Measurements from ENCODE around the gene CD276. TPM values are rescaled to one million over a fixed set of nuclear protein-coding genes. Genes with fewer than 3 reads are reported as not detected.

CD276 gene
- total RNA-seq, 5 donors from 2014 or later (not counting 1 experiment from before 2014, with no cell fraction given): 0.66 to 0.76 (median 0.76) TPM; not detected in 2

DNA sequence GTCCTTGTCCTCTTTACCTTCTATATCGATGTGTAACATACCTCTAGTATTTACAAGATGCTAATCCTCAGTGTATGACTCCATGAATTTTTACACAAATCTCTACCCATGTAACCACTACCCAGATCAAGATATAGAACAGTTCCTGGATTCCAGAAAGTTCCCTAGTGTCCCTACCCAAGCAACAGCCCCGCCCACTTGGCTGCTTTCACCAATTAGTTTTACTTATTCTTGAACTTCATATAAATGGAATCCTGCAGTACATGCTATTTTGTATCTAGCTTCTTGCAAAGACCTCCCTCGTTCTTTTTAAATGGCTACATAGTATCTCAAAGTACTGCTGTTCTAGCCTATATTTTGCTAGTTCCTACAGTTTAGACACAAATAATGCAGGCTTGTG is 33.0 kb downstream of the CD276 start:
- WGBS (ENCODE audit: insufficient coverage): 80% methylated on average over 1 of the region's 3 CpGs
- POLR2A ChIA-PET: no interaction called here
- no peak overlapping the region for H3K27ac Mint-ChIP-seq
- H3K36me3 Mint-ChIP-seq: no peaks in the 10 kb centered on the region
- peaks cover 25 to 27% of the 10 kb centered on the region in 2 donors for H3K27me3 Mint-ChIP-seq
- no peaks in the 10 kb centered on the region for H3K4me1 Mint-ChIP-seq
- peaks cover 2 to 32% of the 10 kb centered on the region in 2 experiments for H3K27me3 ChIP-seq (replicated peaks in 1 of 2; ENCODE audit: control insufficient read depth in 2 of 2, extremely low read depth in 1 of 2, insufficient read depth in 2 of 2, low read length in 1 of 2)
- ATAC-seq (replicated peaks in 1 of 4) (no peak), DNase-seq (no peak)
- CTCF ChIA-PET: no interaction called here
- H3K27ac ChIP-seq (ENCODE audit: low read length): no peak overlapping the region
- no peak overlapping the region for H3K4me3 ChIP-seq (ENCODE audit: control insufficient read depth in 1 of 2, extremely low read depth in 1 of 2, low read length in 1 of 2)
- no peaks in the 10 kb centered on the region for H3K9me3 Mint-ChIP-seq
- no peaks in the 10 kb centered on the region for H3K36me3 ChIP-seq (ENCODE audit: control insufficient read depth in 2 of 2, extremely low read depth in 1 of 2, insufficient read depth in 1 of 2, low read length in 1 of 2)
- no peak overlapping the region for H3K4me3 Mint-ChIP-seq
- no peaks in the 10 kb centered on the region for H3K9me3 ChIP-seq
- H3K4me1 ChIP-seq (ENCODE audit: control insufficient read depth in 1 of 2, extremely low read depth in 1 of 2, insufficient read depth in 2 of 2, low read length in 2 of 2): no peaks in the 10 kb centered on the region

DNA sequence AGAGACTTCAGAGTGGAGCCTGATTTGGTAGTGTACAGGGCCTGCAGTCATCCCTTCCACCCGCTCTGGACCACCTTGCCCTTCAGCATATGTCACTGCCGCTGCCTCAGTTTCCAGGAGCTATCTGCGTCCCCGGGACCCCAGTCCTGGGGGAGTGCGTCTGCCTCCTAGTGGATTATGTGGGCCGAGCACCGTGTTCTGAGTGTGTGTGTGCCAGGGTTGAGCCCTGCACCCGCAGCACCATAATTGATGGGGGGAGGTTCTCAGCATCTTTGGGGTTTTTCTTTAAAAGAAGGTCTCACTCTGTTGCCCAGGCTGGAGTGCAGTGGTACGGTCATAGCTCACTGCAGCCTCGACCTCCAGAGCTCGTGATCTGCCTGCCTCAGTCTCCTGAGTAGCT is 33.6 kb downstream of the CD276 start:
- no peak for ATAC-seq (replicated peaks in 1 of 4)
- ChIA-PET POLR2A (no interaction called here), CTCF (no interaction called here)
- Histone ChIP-seq H3K27me3 (replicated peaks in 1 of 2; ENCODE audit: control insufficient read depth in 2 of 2, extremely low read depth in 1 of 2, insufficient read depth in 2 of 2, low read length in 1 of 2) (peaks cover 2 to 33% of the 10 kb centered on the region in 2 experiments), H3K4me1 (ENCODE audit: control insufficient read depth in 1 of 2, extremely low read depth in 1 of 2, insufficient read depth in 2 of 2, low read length in 2 of 2) (no peaks in the 10 kb centered on the region), H3K27ac (ENCODE audit: low read length) (no peak overlapping the region), H3K9me3 (no peaks in the 10 kb centered on the region), H3K36me3 (ENCODE audit: control insufficient read depth in 2 of 2, extremely low read depth in 1 of 2, insufficient read depth in 1 of 2, low read length in 1 of 2) (no peaks in the 10 kb centered on the region), H3K4me3 (ENCODE audit: control insufficient read depth in 1 of 2, extremely low read depth in 1 of 2, low read length in 1 of 2) (no peak overlapping the region)
- H3K9me3 Mint-ChIP-seq: no peaks in the 10 kb centered on the region
- 45% methylated on average over 5 of the region's 11 CpGs for WGBS (ENCODE audit: insufficient coverage)
- peaks cover 26% of the 10 kb centered on the region in 2 donors for H3K27me3 Mint-ChIP-seq
- no peaks in the 10 kb centered on the region for H3K36me3 Mint-ChIP-seq
- H3K4me1 Mint-ChIP-seq: no peaks in the 10 kb centered on the region
- no peak overlapping the region for H3K27ac Mint-ChIP-seq
- DNase-seq: no peak
- no peak overlapping the region for H3K4me3 Mint-ChIP-seq

DNA sequence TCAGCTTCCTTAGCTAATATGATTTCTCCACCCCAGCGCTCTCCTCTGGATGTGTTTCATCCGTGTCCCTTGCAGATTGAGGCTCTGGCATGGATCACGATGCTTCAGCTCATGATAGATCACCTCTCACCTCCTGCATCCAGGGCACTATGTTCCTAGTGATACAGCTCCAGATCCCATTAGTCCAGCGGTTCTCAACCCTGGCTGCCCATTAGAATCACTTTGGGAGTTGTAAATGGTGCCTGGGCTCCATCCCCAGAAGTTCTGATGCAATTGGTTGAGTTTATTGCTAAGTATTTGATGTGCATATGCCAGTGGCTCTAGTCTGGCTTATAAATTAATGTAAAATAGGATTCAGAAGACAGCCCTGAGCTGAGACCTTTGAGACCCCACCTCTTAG is 34.5 kb downstream of the CD276 start:
- CTCF ChIA-PET: no interaction called here
- no peak overlapping the region for H3K27ac ChIP-seq (ENCODE audit: low read length)

DNA sequence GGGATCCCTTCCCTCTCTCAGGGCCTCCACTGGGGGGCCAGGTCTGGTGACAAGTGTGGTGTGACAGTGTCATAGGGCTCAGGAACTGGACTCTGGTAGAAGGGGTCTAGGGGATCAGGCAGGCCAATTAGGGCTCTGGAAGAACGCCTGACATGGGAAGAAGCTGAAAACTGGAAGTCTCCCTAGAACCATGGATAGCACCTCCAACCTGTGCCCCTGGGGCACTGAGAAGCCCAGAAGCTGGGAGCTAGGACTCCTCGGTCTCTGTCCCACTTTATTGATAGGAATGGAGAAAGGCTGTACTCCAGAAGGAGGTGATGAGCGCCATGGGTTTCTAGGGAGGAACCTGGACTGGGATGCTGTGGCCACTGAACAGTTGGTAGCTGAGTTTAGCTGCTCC is 38.2 kb downstream of the CD276 start:
- ChIA-PET POLR2A (no interaction called here), CTCF (no interaction called here)
- H3K9me3 Mint-ChIP-seq: no peaks in the 10 kb centered on the region
- H3K36me3 Mint-ChIP-seq: no peaks in the 10 kb centered on the region
- no peaks in the 10 kb centered on the region for H3K4me1 Mint-ChIP-seq
- H3K27ac Mint-ChIP-seq: no peak overlapping the region
- DNase-seq (no peak), ATAC-seq (replicated peaks in 1 of 4) (no peak)
- no peak overlapping the region for H3K4me3 ChIP-seq (ENCODE audit: control insufficient read depth in 1 of 2, extremely low read depth in 1 of 2, low read length in 1 of 2)
- H3K4me3 Mint-ChIP-seq: no peak overlapping the region
- no peaks in the 10 kb centered on the region for H3K9me3 ChIP-seq
- 92% methylated on average over 2 of the region's 3 CpGs for WGBS (ENCODE audit: insufficient coverage)
- H3K36me3 ChIP-seq (ENCODE audit: control insufficient read depth in 2 of 2, extremely low read depth in 1 of 2, insufficient read depth in 1 of 2, low read length in 1 of 2): no peaks in the 10 kb centered on the region
- H3K27me3 Mint-ChIP-seq: peaks cover 38 to 39% of the 10 kb centered on the region in 2 donors
- no peak overlapping the region for H3K27ac ChIP-seq (ENCODE audit: low read length)
- H3K4me1 ChIP-seq (ENCODE audit: control insufficient read depth in 1 of 2, extremely low read depth in 1 of 2, insufficient read depth in 2 of 2, low read length in 2 of 2): no peaks in the 10 kb centered on the region
- H3K27me3 ChIP-seq (replicated peaks in 1 of 2; ENCODE audit: control insufficient read depth in 2 of 2, extremely low read depth in 1 of 2, insufficient read depth in 2 of 2, low read length in 1 of 2): peaks cover 2 to 50% of the 10 kb centered on the region in 2 experiments

More for the DNA sequence above, 34.5 kb downstream of the CD276 start:
- DNase-seq: no peak
- Histone ChIP-seq H3K9me3 (no peaks in the 10 kb centered on the region), H3K36me3 (ENCODE audit: control insufficient read depth in 2 of 2, extremely low read depth in 1 of 2, insufficient read depth in 1 of 2, low read length in 1 of 2) (no peaks in the 10 kb centered on the region), H3K27me3 (replicated peaks in 1 of 2; ENCODE audit: control insufficient read depth in 2 of 2, extremely low read depth in 1 of 2, insufficient read depth in 2 of 2, low read length in 1 of 2) (peaks cover 2 to 40% of the 10 kb centered on the region in 2 experiments), H3K4me3 (ENCODE audit: control insufficient read depth in 1 of 2, extremely low read depth in 1 of 2, low read length in 1 of 2) (no peak overlapping the region), H3K4me1 (ENCODE audit: control insufficient read depth in 1 of 2, extremely low read depth in 1 of 2, insufficient read depth in 2 of 2, low read length in 2 of 2) (no peaks in the 10 kb centered on the region)
- Mint-ChIP-seq H3K9me3 (no peaks in the 10 kb centered on the region), H3K27ac (no peak overlapping the region), H3K36me3 (no peaks in the 10 kb centered on the region), H3K4me1 (no peaks in the 10 kb centered on the region), H3K27me3 (peaks cover 25 to 29% of the 10 kb centered on the region in 2 donors), H3K4me3 (no peak overlapping the region)
- WGBS (ENCODE audit: insufficient coverage): 77% methylated on average over 3 of the region's 4 CpGs
- POLR2A ChIA-PET: no interaction called here
- ATAC-seq (replicated peaks in 1 of 4): no peak

DNA sequence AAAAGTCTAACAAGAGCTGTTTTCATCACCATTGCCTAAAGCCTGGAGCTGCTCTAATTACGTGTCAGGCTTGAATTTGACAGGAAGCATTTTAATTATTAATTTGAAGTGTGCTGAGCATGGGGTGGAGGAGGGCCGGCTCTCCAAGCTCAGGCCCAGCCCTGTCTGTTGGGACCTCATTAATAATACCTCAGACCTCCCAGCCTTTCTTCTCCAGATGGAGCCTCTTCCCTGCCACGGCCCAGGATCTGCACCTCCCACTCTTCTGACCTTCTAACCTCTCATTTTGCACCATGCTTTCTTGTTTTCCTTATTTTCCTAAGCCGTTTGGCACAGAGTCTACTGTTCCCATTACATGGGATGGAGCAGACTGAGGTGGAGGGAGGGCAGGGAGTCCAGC is 39.0 kb downstream of the CD276 start:
- H3K27ac ChIP-seq (ENCODE audit: low read length): no peak overlapping the region
- no peaks in the 10 kb centered on the region for H3K36me3 ChIP-seq (ENCODE audit: control insufficient read depth in 2 of 2, extremely low read depth in 1 of 2, insufficient read depth in 1 of 2, low read length in 1 of 2)
- DNase-seq (no peak), ATAC-seq (replicated peaks in 1 of 4) (no peak)
- Mint-ChIP-seq H3K4me1 (no peaks in the 10 kb centered on the region), H3K4me3 (no peak overlapping the region), H3K27ac (no peak overlapping the region), H3K9me3 (no peaks in the 10 kb centered on the region), H3K27me3 (peaks cover 38 to 39% of the 10 kb centered on the region in 2 donors), H3K36me3 (no peaks in the 10 kb centered on the region)
- no peaks in the 10 kb centered on the region for H3K9me3 ChIP-seq
- no peak overlapping the region for H3K4me3 ChIP-seq (ENCODE audit: control insufficient read depth in 1 of 2, extremely low read depth in 1 of 2, low read length in 1 of 2)
- no peaks in the 10 kb centered on the region for H3K4me1 ChIP-seq (ENCODE audit: control insufficient read depth in 1 of 2, extremely low read depth in 1 of 2, insufficient read depth in 2 of 2, low read length in 2 of 2)
- H3K27me3 ChIP-seq (replicated peaks in 1 of 2; ENCODE audit: control insufficient read depth in 2 of 2, extremely low read depth in 1 of 2, insufficient read depth in 2 of 2, low read length in 1 of 2): peaks cover 2 to 56% of the 10 kb centered on the region in 2 experiments
- ChIA-PET CTCF (no interaction called here), POLR2A (no interaction called here)
- no CpG with 5 or more reads among the region's 4 CpGs for WGBS (ENCODE audit: insufficient coverage)

DNA sequence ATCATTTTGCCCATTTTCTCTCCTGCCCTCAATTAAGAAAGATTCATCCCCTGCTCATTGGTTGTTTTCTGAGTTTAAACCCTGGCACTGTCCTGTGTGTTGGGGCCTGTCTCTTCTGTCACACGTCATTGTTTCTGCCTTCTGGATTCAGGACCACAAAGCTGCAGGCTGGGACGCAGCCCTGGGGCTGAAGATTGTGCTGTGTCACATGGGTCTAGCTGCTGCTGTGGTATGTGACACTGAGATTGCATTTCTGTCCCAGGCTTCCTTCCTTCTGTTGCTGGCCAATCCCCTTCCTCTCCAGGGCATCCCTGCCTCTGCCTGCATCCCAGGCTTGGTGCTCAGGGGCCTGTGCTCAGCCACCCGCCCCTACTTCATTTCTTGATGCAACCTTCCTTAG is 40.0 kb downstream of the CD276 start:
- H3K4me3 ChIP-seq (ENCODE audit: control insufficient read depth in 1 of 2, extremely low read depth in 1 of 2, low read length in 1 of 2): no peak overlapping the region
- peaks cover 2 to 54% of the 10 kb centered on the region in 2 experiments for H3K27me3 ChIP-seq (replicated peaks in 1 of 2; ENCODE audit: control insufficient read depth in 2 of 2, extremely low read depth in 1 of 2, insufficient read depth in 2 of 2, low read length in 1 of 2)
- no peak overlapping the region for H3K27ac ChIP-seq (ENCODE audit: low read length)
- no peaks in the 10 kb centered on the region for H3K4me1 ChIP-seq (ENCODE audit: control insufficient read depth in 1 of 2, extremely low read depth in 1 of 2, insufficient read depth in 2 of 2, low read length in 2 of 2)
- Mint-ChIP-seq H3K9me3 (no peaks in the 10 kb centered on the region), H3K4me1 (no peaks in the 10 kb centered on the region), H3K4me3 (no peak overlapping the region), H3K27me3 (peaks cover 31 to 35% of the 10 kb centered on the region in 2 donors), H3K36me3 (no peaks in the 10 kb centered on the region), H3K27ac (no peak overlapping the region)
- H3K9me3 ChIP-seq: no peaks in the 10 kb centered on the region
- DNase-seq: no peak
- ChIA-PET POLR2A (no interaction called here), CTCF (no interaction called here)
- ATAC-seq (replicated peaks in 1 of 4): no peak
- H3K36me3 ChIP-seq (ENCODE audit: control insufficient read depth in 2 of 2, extremely low read depth in 1 of 2, insufficient read depth in 1 of 2, low read length in 1 of 2): no peaks in the 10 kb centered on the region
- WGBS (ENCODE audit: insufficient coverage): 5% methylated on average over 2 of the region's 3 CpGs

DNA sequence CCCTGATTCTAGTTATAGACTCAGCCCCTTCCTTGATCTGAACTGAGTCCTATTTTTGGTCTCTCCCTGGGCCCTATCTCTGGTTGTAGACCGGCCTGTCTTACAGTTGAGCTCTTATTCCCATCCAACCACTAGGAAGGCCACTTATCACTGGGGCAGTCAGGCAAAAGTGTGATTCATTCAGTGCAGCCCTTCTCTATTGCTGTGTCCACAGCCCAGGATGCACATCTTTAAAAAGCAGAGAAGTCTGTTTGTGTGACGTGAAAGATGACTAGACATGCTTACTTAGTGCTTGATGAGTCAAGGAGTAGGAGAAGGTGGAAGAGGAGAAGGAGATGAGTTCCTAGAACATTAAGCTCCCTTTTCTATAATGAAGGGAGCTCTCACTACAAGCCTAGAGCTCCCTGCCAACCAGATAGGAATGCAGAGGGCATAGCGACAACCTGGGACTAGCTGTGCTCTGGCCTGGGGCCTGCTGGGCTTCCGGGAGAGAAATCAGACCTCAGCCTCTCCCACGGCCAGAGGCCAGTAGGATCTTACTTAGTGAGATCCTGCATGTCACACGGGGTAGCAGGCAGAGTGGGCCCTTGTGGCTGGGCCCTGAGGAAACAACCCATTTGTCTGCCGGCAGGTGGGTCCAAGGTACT is 43.3 kb downstream of the CD276 start:
- Mint-ChIP-seq H3K36me3 (no peaks in the 10 kb centered on the region), H3K27ac (no peak overlapping the region), H3K4me3 (no peak overlapping the region), H3K4me1 (no peaks in the 10 kb centered on the region), H3K9me3 (no peaks in the 10 kb centered on the region), H3K27me3 (peaks cover 18% of the 10 kb centered on the region in 2 donors)
- Histone ChIP-seq H3K9me3 (no peaks in the 10 kb centered on the region), H3K36me3 (ENCODE audit: control insufficient read depth in 2 of 2, extremely low read depth in 1 of 2, insufficient read depth in 1 of 2, low read length in 1 of 2) (no peaks in the 10 kb centered on the region), H3K4me3 (ENCODE audit: control insufficient read depth in 1 of 2, extremely low read depth in 1 of 2, low read length in 1 of 2) (no peak overlapping the region), H3K4me1 (ENCODE audit: control insufficient read depth in 1 of 2, extremely low read depth in 1 of 2, insufficient read depth in 2 of 2, low read length in 2 of 2) (no peaks in the 10 kb centered on the region), H3K27ac (ENCODE audit: low read length) (no peak overlapping the region), H3K27me3 (replicated peaks in 1 of 2; ENCODE audit: control insufficient read depth in 2 of 2, extremely low read depth in 1 of 2, insufficient read depth in 2 of 2, low read length in 1 of 2) (peaks cover 0 to 28% of the 10 kb centered on the region in 2 experiments)
- ATAC-seq (replicated peaks in 1 of 4) (no peak), DNase-seq (no peak)
- CTCF ChIA-PET: no interaction called here
- POLR2A ChIA-PET: no interaction called here
- WGBS (ENCODE audit: insufficient coverage): 65% methylated on average over 4 of the region's 7 CpGs

Measured in T-cell (primary cell).